Measurements from ENCODE around the gene FOXI1.
"Not testable (repeated sequence)": the region's sequence is repeated elsewhere in the genome, so short reads cannot be mapped to it uniquely, and the experiment has no call there.

The FOXI1 gene

DNA sequence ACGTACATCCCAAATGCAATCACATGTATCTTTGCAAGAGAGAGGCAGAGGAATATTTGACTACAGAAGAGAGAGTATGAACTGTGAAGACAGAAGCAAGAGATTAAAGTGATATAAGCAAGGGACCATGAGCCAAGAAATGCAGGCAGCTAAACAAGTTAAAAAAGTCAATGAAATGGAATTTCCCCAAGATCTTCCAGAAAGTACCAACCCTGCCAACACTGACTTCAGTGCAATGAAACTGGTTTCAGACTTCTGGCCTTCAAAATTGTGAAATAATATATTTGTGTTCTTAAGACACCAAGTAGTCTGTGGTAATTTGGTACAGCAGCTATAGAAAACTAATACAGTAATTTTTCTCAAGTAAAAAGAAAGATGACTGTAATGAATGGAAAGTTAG lies 20.9 kb downstream of the FOXI1 start:
- DNase-seq: no peak

DNA sequence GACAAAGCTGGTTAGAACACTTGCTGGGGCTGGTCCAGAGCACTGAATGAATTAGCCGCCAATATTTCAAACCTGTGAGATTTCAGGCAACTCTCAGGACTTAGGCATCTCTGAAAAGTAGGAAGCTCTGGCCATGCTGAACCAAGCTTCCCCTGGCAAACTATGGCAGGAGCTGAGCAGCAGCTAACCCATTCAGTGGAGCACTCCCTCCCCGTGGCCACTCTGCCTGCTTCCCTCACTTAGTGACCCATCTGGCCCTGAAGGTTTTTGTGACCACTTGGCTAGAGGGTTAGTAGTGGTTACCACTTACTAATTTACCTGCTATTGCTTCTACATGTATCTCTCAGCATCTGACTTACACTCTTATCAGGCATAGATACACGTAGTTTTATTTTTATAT lies 25.5 kb downstream of the FOXI1 start:
- DNase-seq: no peak

GRCh38 chr5:170132269-170132975 lies 26.7 kb downstream of the FOXI1 start:
- no peak for DNase-seq

- no peak for DNase-seq
Measured at GRCh38 chr5:170132976-170133448, 27.3 kb downstream of the FOXI1 start.

- DNase-seq: no peak
Measured at GRCh38 chr5:170135796-170136490, 30.2 kb downstream of the FOXI1 start.

DNA sequence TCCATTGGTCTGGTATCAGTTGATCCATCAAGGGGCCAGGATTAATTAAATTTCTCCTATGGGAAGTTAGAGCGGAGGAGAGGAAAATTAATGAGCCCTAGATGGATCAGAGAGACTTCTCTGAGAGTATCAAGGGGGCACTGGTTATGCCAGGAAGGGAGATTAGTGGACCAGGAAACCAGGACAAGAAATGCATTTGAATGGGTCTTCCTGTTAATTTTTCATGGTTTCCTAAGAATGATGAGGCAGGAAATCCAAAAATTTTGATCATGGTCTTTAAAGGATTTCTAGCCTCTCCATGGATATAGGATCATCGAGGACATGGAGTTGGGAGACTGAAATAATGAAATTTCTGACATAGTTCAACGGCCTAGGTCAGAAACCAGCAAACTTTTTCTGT lies 30.8 kb downstream of the FOXI1 start:
- DNase-seq: no peak

DNA sequence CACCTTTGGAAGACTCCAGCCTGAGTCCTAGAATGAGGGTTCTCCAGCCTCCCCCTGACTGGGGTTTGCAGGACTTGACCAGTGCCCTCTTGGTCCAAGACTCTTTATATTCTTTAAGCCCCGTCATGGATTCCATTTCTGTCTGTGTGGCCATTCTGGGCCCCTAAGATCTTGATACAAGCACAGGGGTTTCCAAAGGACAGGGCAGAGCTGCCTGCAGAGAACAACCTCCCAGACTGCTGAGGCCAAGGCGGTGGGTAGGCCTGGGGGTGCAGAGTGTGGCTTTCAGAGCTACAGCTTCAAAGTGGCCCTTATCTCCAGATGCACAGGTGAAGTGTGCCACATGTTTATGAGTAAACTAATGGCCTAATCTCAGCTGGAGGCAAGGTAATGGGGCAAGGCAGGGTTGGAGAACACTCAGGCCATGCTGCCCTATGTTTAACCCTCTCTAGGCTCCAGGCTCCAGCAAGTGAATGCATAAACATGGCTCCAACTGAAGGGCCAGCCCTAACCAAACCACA lies 32.1 kb downstream of the FOXI1 start:
- no peak for DNase-seq

DNA sequence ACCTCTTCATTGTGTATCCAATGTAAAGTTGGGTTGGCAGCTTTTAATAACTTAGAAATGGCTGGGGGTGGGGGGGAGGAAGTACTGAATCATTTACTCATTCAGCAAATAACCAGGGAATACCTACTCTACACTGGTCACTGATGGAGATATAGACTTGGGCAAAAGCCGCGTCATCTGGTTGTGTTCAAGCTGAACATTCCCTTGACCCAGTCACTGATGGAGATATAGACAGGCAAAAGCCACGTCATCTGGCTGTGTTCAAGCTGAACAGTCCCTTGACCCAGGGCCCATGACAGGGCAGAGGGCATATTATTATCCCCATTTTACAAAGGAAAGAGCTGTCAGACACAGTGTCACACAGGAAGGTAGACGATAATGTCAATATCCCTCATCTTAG lies 32.6 kb downstream of the FOXI1 start:
- DNase-seq: no peak

- no peak for DNase-seq
Measured at GRCh38 chr5:170139786-170140335, 34.2 kb downstream of the FOXI1 start.

DNA sequence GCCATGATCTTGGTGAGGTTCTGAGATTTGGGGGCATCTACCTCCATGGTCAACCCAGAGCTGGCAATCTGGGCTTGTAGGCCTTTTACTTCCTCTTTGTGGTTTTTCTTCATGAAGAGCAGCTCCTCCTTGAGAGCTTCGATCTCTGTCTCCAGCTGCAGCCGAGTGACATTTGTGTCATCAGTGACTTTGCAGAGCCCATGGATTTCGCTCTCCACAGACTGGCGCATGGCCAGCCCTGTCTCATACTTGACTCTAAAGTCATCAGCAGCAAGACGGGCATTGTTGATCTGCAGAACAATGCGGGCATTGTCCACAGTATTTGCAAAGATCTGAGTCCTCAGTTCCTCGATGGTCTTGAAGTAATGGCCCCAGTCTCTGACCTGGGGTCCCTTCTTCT lies 35.5 kb downstream of the FOXI1 start:
- not testable (repeated sequence) for DNase-seq

- no peak for DNase-seq
Measured at GRCh38 chr5:170141636-170142035, 35.9 kb downstream of the FOXI1 start.

DNA sequence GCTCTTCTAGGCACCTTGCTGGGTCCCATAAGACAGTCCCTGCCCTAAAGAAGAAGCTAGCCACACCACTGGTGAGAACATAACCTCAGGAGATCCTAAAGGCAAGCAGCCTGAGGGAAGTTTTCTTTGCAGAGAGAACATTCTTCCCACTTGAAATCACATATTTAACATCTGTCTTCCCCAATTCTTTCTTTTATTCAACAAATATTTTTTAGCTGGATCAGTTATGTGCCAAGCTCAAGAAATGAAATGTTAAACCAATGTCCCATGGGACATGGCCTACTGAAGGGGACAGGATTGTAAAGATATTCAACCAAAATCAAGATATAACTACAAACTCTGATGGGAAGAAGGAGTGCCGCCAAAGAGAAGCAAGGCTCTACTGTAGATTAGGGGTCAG lies 36.5 kb downstream of the FOXI1 start:
- DNase-seq: no peak

GRCh38 chr5:170143091-170143490 lies 37.4 kb downstream of the FOXI1 start:
- DNase-seq: no peak

DNA sequence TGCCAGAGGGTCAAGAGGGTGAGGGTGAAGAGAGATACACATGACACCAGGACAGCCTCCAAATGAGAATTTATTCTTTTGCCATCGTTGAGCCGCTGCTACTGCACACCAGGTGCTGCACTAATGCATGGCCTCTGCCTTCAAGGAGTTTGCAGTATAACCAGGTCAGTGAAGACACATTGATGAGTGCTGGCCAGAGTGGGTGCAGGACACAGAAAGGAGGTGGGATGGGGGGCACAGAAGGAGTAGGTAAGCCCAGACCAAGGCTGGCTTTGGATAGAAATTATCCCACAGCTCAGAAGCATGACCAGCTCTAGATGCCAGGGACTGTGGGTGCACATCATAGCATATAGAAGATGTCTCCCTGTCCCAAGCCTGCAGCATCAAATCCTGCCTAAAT lies 38.0 kb downstream of the FOXI1 start:
- DNase-seq: no peak

GRCh38 chr5:170144286-170145023 lies 38.8 kb downstream of the FOXI1 start:
- DNase-seq: no peak

DNA sequence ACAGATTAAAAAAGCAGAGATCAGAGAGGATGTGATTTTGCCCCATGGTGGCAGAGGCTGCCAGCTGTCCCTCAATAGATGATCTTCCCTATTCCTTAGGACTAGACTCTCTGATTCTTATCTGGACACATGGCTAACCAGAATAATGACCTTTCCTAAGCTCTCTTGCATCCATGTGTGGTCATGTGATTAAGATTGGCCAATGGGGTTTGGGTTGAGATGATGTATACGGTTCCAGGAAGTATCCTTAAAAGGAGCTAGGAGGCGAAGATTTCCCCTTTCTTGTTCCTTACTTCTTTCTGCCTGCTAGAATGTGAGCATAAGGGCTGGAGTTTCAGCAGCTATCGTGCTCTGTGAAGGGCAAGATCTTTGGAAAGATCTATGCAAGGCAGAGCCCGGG lies 39.8 kb downstream of the FOXI1 start:
- no peak for DNase-seq

DNA sequence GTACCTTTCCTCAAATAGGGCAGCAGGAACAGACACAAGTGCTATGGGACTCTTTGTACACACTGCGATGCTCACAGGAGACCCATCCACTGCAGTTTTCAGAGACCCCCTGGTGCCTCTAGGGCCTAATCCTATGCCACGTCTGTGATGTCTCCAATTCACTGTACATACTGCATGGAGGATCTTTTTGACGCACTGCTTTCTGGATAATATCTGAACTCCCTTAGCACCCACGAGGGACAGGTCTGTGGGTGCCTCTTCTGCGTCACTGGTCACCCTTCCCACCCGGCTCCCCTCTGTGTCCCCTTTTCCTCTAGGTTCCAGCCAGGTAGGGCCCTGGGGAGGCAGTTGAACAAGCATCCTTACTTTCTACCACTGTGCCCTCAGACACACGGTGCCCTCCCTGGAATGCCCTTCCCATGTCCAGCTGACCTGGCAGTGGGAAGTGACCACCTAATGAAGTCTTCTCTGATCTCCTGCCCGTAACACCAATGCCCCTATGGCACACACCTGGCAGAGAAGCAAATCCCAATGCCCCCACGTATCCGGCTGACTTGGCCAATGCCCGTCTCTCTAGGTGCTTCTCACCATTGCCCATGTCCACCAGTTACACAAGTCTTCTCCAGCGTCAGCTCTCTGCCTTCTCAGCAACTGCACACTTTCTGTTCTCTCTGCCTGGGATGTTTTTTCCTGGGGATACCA lies 41.5 kb downstream of the FOXI1 start:
- no peak for DNase-seq

- DNase-seq: no peak
Measured at GRCh38 chr5:170147753-170148264, 42.1 kb downstream of the FOXI1 start.

DNA sequence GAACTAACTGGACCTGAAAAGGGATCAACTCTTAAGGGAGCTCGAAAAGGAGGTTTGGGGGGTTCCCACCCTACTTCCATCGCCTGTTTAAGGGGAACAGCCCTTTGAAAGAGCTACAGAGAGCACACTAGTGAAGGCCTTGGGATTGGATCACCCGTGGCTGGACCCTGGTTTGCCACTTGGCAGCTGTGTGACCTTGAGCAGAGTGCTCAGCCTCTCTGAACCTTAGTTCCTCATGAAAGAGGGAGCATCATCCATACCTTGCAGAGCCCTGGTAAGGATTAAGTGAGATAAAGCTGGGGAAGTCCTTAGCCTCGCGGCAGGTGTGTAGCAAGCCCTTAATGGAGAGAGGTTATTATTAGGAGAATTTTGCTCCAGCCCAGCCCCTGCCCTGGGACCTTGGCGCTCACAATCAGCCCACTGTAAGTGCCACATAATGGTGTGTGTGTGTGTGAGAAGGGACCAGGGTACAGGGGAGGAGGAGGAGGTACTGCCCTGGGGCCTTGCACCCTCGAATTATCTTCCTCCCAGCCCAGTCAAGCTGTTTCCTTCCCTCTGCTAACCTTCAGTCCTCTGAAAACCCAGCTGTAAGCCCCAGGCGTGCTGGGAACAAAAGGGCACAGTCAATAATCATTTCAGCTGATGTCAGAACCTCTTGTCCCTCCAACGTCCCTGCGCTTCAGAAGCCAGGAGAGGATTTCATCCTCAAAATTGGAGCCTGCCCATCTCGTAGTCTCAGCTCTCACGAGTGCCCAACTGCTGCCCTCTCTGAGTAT lies 42.9 kb downstream of the FOXI1 start:
- no peak for DNase-seq

GRCh38 chr5:170149206-170149515 lies 43.5 kb downstream of the FOXI1 start:
- no peak for DNase-seq

DNA sequence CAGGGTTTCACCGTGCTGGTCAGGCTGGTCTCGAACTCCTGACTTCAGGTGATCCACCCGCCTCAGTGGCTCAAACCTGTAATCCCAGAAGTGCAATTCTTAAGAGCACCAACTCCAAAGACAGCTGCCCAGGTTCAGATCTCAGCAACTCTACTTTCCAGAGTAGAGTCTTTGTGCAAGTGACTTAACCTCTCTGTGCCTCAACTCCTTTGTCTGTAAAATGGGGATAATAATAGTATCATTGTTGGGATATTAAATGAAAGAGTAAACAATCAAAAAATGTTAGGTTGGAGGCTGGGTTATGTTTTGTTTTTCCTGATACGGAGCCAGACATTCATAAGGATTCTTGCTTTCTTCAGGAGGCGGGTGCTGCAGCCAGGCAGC lies 45.0 kb downstream of the FOXI1 start:
- DNase-seq: no peak
